WERI-Rb-1 (cell line): ENCODE measurements around the gene RCN1.

Experiments
- DNase-seq: peaks from one replicate; pipeline ENCODE4 v3.0.0-alpha.2; 2020
- H3K27ac ChIP-seq: fragments of 250-450 bp; sonication (Bioruptor Pico); 2 replicates; pipeline ENCODE4 v1.5.1; 2020; ENCODE audit warnings: mild to moderate bottlenecking, moderate library complexity
- H3K27me3 ChIP-seq: fragments of 250-450 bp; sonication (Bioruptor Pico); 2 replicates; pipeline ENCODE4 v1.5.1; 2021; ENCODE audit warnings: mild to moderate bottlenecking, low read depth, moderate library complexity; ENCODE audit not compliant: insufficient read depth, severe bottlenecking
- H3K36me3 ChIP-seq: fragments of 250-450 bp; sonication (Bioruptor Pico); 2 replicates; pipeline ENCODE4 v1.5.1; 2020; ENCODE audit warnings: mild to moderate bottlenecking, moderate library complexity
- H3K4me3 ChIP-seq: 2 replicates; pipeline ENCODE4 v1.5.1; 2011; ENCODE audit warnings: low read depth, mild to moderate bottlenecking, control low read depth, low read length
- H3K9me3 ChIP-seq: fragments of 250-450 bp; sonication (Bioruptor Pico); 2 replicates; pipeline ENCODE4 v1.5.1; 2021; ENCODE audit warnings: mild to moderate bottlenecking, moderate library complexity; ENCODE audit not compliant: severe bottlenecking
- TF ChIP-seq, protein P1 (sequence below): IDR thresholded peaks from 2 replicates; pipeline ENCODE4 v1.5.1; 2011; ENCODE audit warnings: low read depth, mild to moderate bottlenecking, control low read depth, inconsistent platforms, low read length

RCN1 gene

GRCh38 chr11:32152216-32152615, 61.3 kb downstream of the RCN1 start:
- H3K27ac ChIP-seq: no peak overlapping the region
- no peak for DNase-seq
- no peak overlapping the region for H3K4me3 ChIP-seq
- TF ChIP-seq, protein P1, sequence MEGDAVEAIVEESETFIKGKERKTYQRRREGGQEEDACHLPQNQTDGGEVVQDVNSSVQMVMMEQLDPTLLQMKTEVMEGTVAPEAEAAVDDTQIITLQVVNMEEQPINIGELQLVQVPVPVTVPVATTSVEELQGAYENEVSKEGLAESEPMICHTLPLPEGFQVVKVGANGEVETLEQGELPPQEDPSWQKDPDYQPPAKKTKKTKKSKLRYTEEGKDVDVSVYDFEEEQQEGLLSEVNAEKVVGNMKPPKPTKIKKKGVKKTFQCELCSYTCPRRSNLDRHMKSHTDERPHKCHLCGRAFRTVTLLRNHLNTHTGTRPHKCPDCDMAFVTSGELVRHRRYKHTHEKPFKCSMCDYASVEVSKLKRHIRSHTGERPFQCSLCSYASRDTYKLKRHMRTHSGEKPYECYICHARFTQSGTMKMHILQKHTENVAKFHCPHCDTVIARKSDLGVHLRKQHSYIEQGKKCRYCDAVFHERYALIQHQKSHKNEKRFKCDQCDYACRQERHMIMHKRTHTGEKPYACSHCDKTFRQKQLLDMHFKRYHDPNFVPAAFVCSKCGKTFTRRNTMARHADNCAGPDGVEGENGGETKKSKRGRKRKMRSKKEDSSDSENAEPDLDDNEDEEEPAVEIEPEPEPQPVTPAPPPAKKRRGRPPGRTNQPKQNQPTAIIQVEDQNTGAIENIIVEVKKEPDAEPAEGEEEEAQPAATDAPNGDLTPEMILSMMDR: no peak
- H3K27me3 ChIP-seq: no peaks in the 10 kb centered on the region
- peaks cover 4% of the 10 kb centered on the region for H3K9me3 ChIP-seq
- H3K36me3 ChIP-seq: no peaks in the 10 kb centered on the region

- Histone ChIP-seq H3K27me3 (no peaks in the 10 kb centered on the region), H3K27ac (no peak overlapping the region), H3K9me3 (no peaks in the 10 kb centered on the region), H3K36me3 (no peaks in the 10 kb centered on the region), H3K4me3 (no peak overlapping the region)
- TF ChIP-seq, protein P1: no peak
- no peak for DNase-seq
These were observed 61.9 kb downstream of the RCN1 start for GRCh38 chr11:32152821-32153220.

DNA sequence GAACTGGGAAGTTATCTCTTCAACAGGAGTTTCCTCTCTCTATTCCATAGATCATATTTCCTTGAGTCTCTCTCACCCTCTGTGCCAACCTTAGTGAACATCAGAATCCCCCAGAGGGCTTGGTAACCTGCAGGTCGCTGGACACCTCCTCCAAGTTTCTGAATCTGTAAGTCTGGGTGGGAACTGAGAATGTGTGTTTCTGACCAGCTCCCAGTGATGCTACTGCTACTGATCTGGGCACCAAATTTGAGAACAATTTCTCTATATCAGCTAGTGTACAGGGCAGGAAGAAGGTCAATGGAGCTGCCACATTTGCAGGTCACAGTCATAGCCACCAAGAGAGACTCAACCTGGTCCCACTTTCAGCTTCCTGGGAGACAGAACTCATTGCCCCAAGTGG, 62.9 kb downstream of the RCN1 start:
- TF ChIP-seq, protein P1: no peak
- no peak for DNase-seq
- no peaks in the 10 kb centered on the region for H3K27me3 ChIP-seq

GRCh38 chr11:32154275-32154674, 63.4 kb downstream of the RCN1 start:
- TF ChIP-seq, protein P1: peak; percentile 63; the same call in 1 of the 2 replicates

More for the DNA sequence above, 62.9 kb downstream of the RCN1 start:
- no peaks in the 10 kb centered on the region for H3K36me3 ChIP-seq
- no peak overlapping the region for H3K27ac ChIP-seq
- no peaks in the 10 kb centered on the region for H3K9me3 ChIP-seq
- no peak overlapping the region for H3K4me3 ChIP-seq

More at GRCh38 chr11:32154275-32154674, 63.4 kb downstream of the RCN1 start:
- H3K27ac ChIP-seq: no peak overlapping the region
- no peak overlapping the region for H3K4me3 ChIP-seq
- peak; percentile 54 for DNase-seq
- no peaks in the 10 kb centered on the region for H3K27me3 ChIP-seq
- no peaks in the 10 kb centered on the region for H3K36me3 ChIP-seq
- no peaks in the 10 kb centered on the region for H3K9me3 ChIP-seq
